Psoas muscle (tissue), 8 donors: ENCODE data around the gene CACNA1E. TPM values are rescaled to one million over a fixed set of nuclear protein-coding genes. Genes with fewer than 3 reads are reported as not detected.

Experiments used
- ATAC-seq, 4 donors: fragments of 200-7000 bp; cut with Tn5 transposase; one replicate each; pipeline ENCODE4 v1.9.1; 2020; ENCODE audit warnings: moderate library complexity in 3 of 4, mild to moderate bottlenecking in 2 of 4
- DNase-seq, 2 donors: peaks; one replicate each; pipeline ENCODE4 v3.0.0-alpha.2; 2020
- H3K27ac ChIP-seq: fragments of 200-600 bp; one replicate; pipeline ENCODE4 v1.8.0; 2022
- H3K27me3 ChIP-seq, 3 donors: fragments of 200-600 bp in 1 of 3; one replicate each; pipeline versions ENCODE4 v1.6.1 to v1.8.0; 2013 to 2022; ENCODE audit warnings: low read length in 2 of 3, mild to moderate bottlenecking in 2 of 3, moderate library complexity in 1 of 3; ENCODE audit not compliant: insufficient read depth in 3 of 3
- H3K36me3 ChIP-seq, 2 donors: fragments of 200-600 bp in 1 of 2; one replicate each; pipeline versions ENCODE4 v1.6.1 to v1.8.0; 2013 to 2022; ENCODE audit warnings: low read depth in 1 of 2, mild to moderate bottlenecking in 1 of 2, moderate library complexity in 1 of 2; ENCODE audit not compliant: insufficient read depth in 1 of 2
- H3K4me1 ChIP-seq: fragments of 200-600 bp; one replicate; pipeline ENCODE4 v1.8.0; 2022
- H3K4me3 ChIP-seq: fragments of 200-600 bp; one replicate; pipeline ENCODE4 v1.8.0; 2022; ENCODE audit warnings: mild to moderate bottlenecking
- H3K9me3 ChIP-seq: fragments of 200-600 bp; one replicate; pipeline ENCODE4 v1.8.0; 2022
- CTCF ChIP-seq: fragments of 200-600 bp; IDR thresholded peaks from one replicate; pipeline ENCODE4 v1.8.0; 2022; ENCODE audit warnings: antibody characterized with exemption
- WGBS, 3 donors: extraction: QIAGEN DNeasy Blood & Tissue Kit; methylation state at CpG; one replicate each; pipeline versions ENCODE4 v1.1.6 to v1.1.7; 2013; 5-methylcytosine and 5-hydroxymethylcytosine counted together
- intact Hi-C, 2 donors: fragments of 100-400 bp; cut with DNase I; formaldehyde crosslinking; loops; one replicate each; pipeline versions ENCODE4 v1.11.0 to v1.14.2; 2022
- polyA plus RNA-seq, 3 donors: library from polyadenylated mRNA; stranded (reverse); fragments of 200-250 nt; gene quantifications; one replicate each; pipeline ENCODE4 v1.2.3, GENCODE V29; 2013
- total RNA-seq, 4 donors: library from RNA; stranded (reverse); fragmentation: NEBNext Ultra II Directional in 2 of 4; extraction: Animal tissue kit (Norgen Biotek cat#: 25700) in 2 of 4; gene quantifications; one replicate each; pipeline versions ENCODE4 v1.2.1 to v1.2.4, GENCODE V29; 2021 to 2023
- donor health status: healthy with polysubstance abuse.
- donor health status: DM: no; HTN: no; CAD: no; lungs with moderate emphysema.
- donor health status: Bipolar disorder and iron deficiency.
- donor health status: healthy.
- donor health status: DM: yes; HTN: yes; CAD: no.
- donor health status: DM: no; HTN: no; CAD: no.
- donor health status: DM: no; HTN: no; CAD: no.
- donor health status: DM: yes; HTN: yes; CAD: no.

The CACNA1E gene
- total and polyA plus RNA-seq, 7 donors = 0.03 to 0.06 (median 0.05) TPM; not detected in 3

GRCh38 chr1:181763736-181764135 lies 280.4 kb downstream of the CACNA1E start:
- Histone ChIP-seq H3K36me3 (no peaks in the 10 kb centered on the region), H3K27me3 (no peaks in the 10 kb centered on the region), H3K27ac (no peak overlapping the region), H3K4me1 (no peaks in the 10 kb centered on the region), H3K4me3 (no peak overlapping the region), H3K9me3 (no peaks in the 10 kb centered on the region)
- intact Hi-C loops = no loop called here
- DNase-seq (no peak), ATAC-seq (no peak)
- no peak for TF ChIP-seq CTCF

- no peak overlapping the region for H3K27ac ChIP-seq
- H3K27me3 ChIP-seq = no peaks in the 10 kb centered on the region
- no peaks in the 10 kb centered on the region for H3K36me3 ChIP-seq
- no peak for ATAC-seq
- intact Hi-C loops = no loop called here
- DNase-seq = no peak
- no peak overlapping the region for H3K4me3 ChIP-seq
- WGBS, 3 donors = 59 to 78% (median 73%) methylated on average over 5 of the region's 5 CpGs
- no peaks in the 10 kb centered on the region for H3K4me1 ChIP-seq
- H3K9me3 ChIP-seq = no peaks in the 10 kb centered on the region
- no peak for TF ChIP-seq CTCF
Measured at GRCh38 chr1:181765451-181766026, 282.2 kb downstream of the CACNA1E start.

- no peak overlapping the region for H3K27ac ChIP-seq
- no peak for ATAC-seq
- no peak overlapping the region for H3K4me3 ChIP-seq
- intact Hi-C loops = no loop called here
- no peak for DNase-seq
- no peaks in the 10 kb centered on the region for H3K36me3 ChIP-seq
- H3K27me3 ChIP-seq = no peaks in the 10 kb centered on the region
- no peaks in the 10 kb centered on the region for H3K4me1 ChIP-seq
- TF ChIP-seq CTCF = no peak
- WGBS, 3 donors = 63 to 83% (median 74%) methylated on average over 2 of the region's 2 CpGs
- no peaks in the 10 kb centered on the region for H3K9me3 ChIP-seq
Measured at GRCh38 chr1:181767001-181767708, 283.8 kb downstream of the CACNA1E start.

GRCh38 chr1:181768211-181768929 lies 285.1 kb downstream of the CACNA1E start:
- no peaks in the 10 kb centered on the region for H3K27me3 ChIP-seq
- intact Hi-C loops = no loop called here
- no peak overlapping the region for H3K27ac ChIP-seq
- WGBS, 3 donors = 69 to 75% (median 71%) methylated on average over 3 of the region's 3 CpGs
- no peak for ATAC-seq
- no peaks in the 10 kb centered on the region for H3K4me1 ChIP-seq
- no peak overlapping the region for H3K4me3 ChIP-seq
- no peak for DNase-seq
- H3K36me3 ChIP-seq = no peaks in the 10 kb centered on the region
- TF ChIP-seq CTCF = no peak
- H3K9me3 ChIP-seq = no peaks in the 10 kb centered on the region
